Panc1 (cell line): ENCODE measurements around the gene SIGLEC9. TPM values are rescaled to one million over a fixed set of nuclear protein-coding genes. Genes with fewer than 3 reads are reported as not detected.

Source experiments
- ATAC-seq: fragments of 200-7000 bp; cut with Tn5 transposase; 2 replicates; pipeline ENCODE4 v1.9.1; 2020; ENCODE audit warnings: mild to moderate bottlenecking, moderate library complexity
- BruUV-seq: library from RNA; stranded (reverse); fragments of 400-500 nt; replicated peaks from 2 replicates; lab custom pipeline; 2021; lab: Mats Ljungman, UMichigan
- CTCF ChIA-PET: fragments of 300-600 bp; sonication (Branson Sonifier 250); formaldehyde crosslinking; loops from one replicate; lab custom pipeline; 2022; ENCODE audit warnings: antibody characterized with exemption; lab: Charles Lee
- POLR2A ChIA-PET: fragments of 300-600 bp; sonication (Branson Sonifier 250); formaldehyde crosslinking; loops from one replicate; lab custom pipeline; 2022; ENCODE audit warnings: antibody characterized with exemption; lab: Charles Lee
- DNase-seq: peaks from one replicate; pipeline ENCODE4 v3.0.0-alpha.2; 2010; ENCODE audit warnings: low read depth, low spot score
- H3K27ac ChIP-seq: 2 replicates; pipeline ENCODE4 v1.5.1; 2011; ENCODE audit warnings: mild to moderate bottlenecking, low read length, inconsistent platforms
- H3K27me3 ChIP-seq: fragments of 200-500 bp; sonication (Bioruptor generic); 2 replicates; pipeline ENCODE4 v1.6.0; 2014; ENCODE audit warnings: low read length, inconsistent platforms; ENCODE audit not compliant: control insufficient read depth, insufficient read depth
- H3K36me3 ChIP-seq: fragments of 200-500 bp; sonication (Bioruptor generic); 2 replicates; pipeline ENCODE4 v1.5.1; 2014; ENCODE audit warnings: inconsistent platforms, mild to moderate bottlenecking, low read length, moderate library complexity; ENCODE audit not compliant: control insufficient read depth, insufficient read depth
- H3K4me1 ChIP-seq: 2 replicates; pipeline ENCODE4 v1.5.1; 2011; ENCODE audit warnings: inconsistent platforms, mild to moderate bottlenecking, low read length, moderate library complexity; ENCODE audit not compliant: control insufficient read depth, insufficient read depth
- H3K4me3 ChIP-seq, 2 experiments: 2 replicates each; pipeline ENCODE4 v1.5.1; 2011 to 2012; ENCODE audit warnings: low read depth in 2 of 2, low read length in 2 of 2, mild to moderate bottlenecking in 2 of 2, inconsistent platforms in 1 of 2, moderate library complexity in 1 of 2
- H3K9me3 ChIP-seq: fragments of 200-500 bp; sonication (Bioruptor generic); 2 replicates; pipeline ENCODE4 v1.5.1; 2014; ENCODE audit warnings: low read depth, mild to moderate bottlenecking, inconsistent platforms, low read length, moderate library complexity; ENCODE audit not compliant: control insufficient read depth, insufficient read depth
- CTCF ChIP-seq: fragments of 450-650 bp; IDR thresholded peaks from 2 replicates; pipeline ENCODE4 v1.5.1; 2017; ENCODE audit warnings: mild to moderate bottlenecking
- POLR2AphosphoS5 ChIP-seq: IDR thresholded peaks from 2 replicates; pipeline ENCODE4 v1.6.1; 2012; ENCODE audit warnings: mild to moderate bottlenecking, low read depth, low read length, moderate library complexity
- REST ChIP-seq, 2 experiments: IDR thresholded peaks; 2 replicates each; pipeline ENCODE4 v1.6.1; 2011 to 2012; ENCODE audit warnings: low read depth in 2 of 2, control low read depth in 1 of 2, low read length in 1 of 2, mild to moderate bottlenecking in 1 of 2, moderate library complexity in 1 of 2; ENCODE audit not compliant: insufficient read depth in 1 of 2
- SIN3A ChIP-seq: IDR thresholded peaks from 2 replicates; pipeline ENCODE4 v1.6.1; 2012; ENCODE audit warnings: low read depth, mild to moderate bottlenecking, low read length, moderate library complexity, borderline replicate concordance; ENCODE audit not compliant: insufficient read depth
- TCF7L2 ChIP-seq: IDR thresholded peaks from 2 replicates; pipeline ENCODE4 v1.6.1; 2011; ENCODE audit warnings: mild to moderate bottlenecking, low read depth, low read length, inconsistent platforms
- in situ Hi-C: cut with HindIII; loops from 2 replicates; pipeline ENCODE4 v1.10.0; 2016; ENCODE audit warnings: low sequenced_read_pairs, low pct_unique_long_range_greater_than_20kb
- intact Hi-C: fragments of 100-400 bp; cut with micrococcal nuclease; formaldehyde crosslinking; loops from one replicate; pipeline ENCODE4 v1.10.0; 2022; ENCODE audit not compliant: unreplicated experiment
- total RNA-seq: library from RNA; stranded (reverse); gene quantifications from one replicate; pipeline ENCODE4 v1.2.1, GENCODE V29; 2021; ENCODE audit not compliant: unreplicated experiment

SIGLEC9 gene
- total RNA-seq, 1 experiment from 2014 or later, result not detected

DNA sequence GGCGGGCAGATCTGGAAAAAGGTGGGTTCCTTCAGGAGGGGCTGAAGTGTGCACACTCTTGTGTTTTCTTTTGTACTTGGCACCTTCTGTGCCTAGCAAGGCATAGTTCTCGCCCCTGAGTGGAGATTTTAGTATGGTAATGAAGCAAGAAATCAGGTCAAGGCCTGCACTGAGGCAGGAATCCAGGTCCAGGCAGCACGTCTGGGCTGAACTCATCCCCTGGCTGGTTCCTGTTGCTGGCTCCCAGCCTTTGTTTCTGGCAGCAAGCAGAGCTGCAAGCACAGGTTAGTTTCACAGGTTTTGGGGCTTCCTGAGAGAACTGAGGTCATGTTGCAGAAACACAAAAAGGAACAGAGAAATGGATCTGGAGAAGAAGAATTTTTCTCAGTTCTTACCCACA, 38.6 kb downstream of the SIGLEC9 start:
- intact Hi-C loops, result no loop called here
- CTCF ChIA-PET, result no interaction called here
- in situ Hi-C loops, result no loop called here
- POLR2A ChIA-PET, result no interaction called here
- peaks cover 2% of the 10 kb centered on the region; the same call in 1 of the 2 replicates for H3K27me3 ChIP-seq
- no peaks in the 10 kb centered on the region for H3K9me3 ChIP-seq
- no peak for DNase-seq
- H3K36me3 ChIP-seq, result no peaks in the 10 kb centered on the region
- H3K4me3 ChIP-seq, result no peak overlapping the region
- no peak overlapping the region for H3K27ac ChIP-seq
- no peaks in the 10 kb centered on the region for H3K4me1 ChIP-seq
- ATAC-seq, result no peak
- no peak for TF ChIP-seq REST (IDR thresholded peaks at IDR 0.05; ENCODE audit: insufficient read depth in 1 of 2, low read depth in 2 of 2, low read length in 1 of 2)
- no TSS peak for BruUV-seq

- Histone ChIP-seq H3K36me3 (no peaks in the 10 kb centered on the region), H3K27ac (no peak overlapping the region), H3K4me3 (no peak overlapping the region), H3K9me3 (no peaks in the 10 kb centered on the region), H3K27me3 (peaks cover 2% of the 10 kb centered on the region; the same call in 1 of the 2 replicates), H3K4me1 (no peaks in the 10 kb centered on the region)
- DNase-seq (no peak), ATAC-seq (no peak)
- TF ChIP-seq TCF7L2 (no peak), POLR2AphosphoS5 (no peak), REST (IDR thresholded peaks at IDR 0.05; ENCODE audit: insufficient read depth in 1 of 2, low read depth in 2 of 2, low read length in 1 of 2) (no peak), CTCF (no peak), SIN3A (no peak)
- in situ Hi-C loops (no loop called here), intact Hi-C loops (no loop called here)
- POLR2A ChIA-PET, result interaction anchor here (0.6 kb wide), 1 partner anchor 51 kb away, joined by 3 read pairs; no protein-coding TSS in a partner anchor
- BruUV-seq, result no TSS peak
- CTCF ChIA-PET, result no interaction called here
Observed at GRCh38 chr19:51164215-51164614, 39.5 kb downstream of the SIGLEC9 start.
